NCI-H460 (cell line): Measurements from ENCODE around the gene IGFBP3. TPM values are rescaled to one million over a fixed set of nuclear protein-coding genes. Genes with fewer than 3 reads are reported as not detected.

Experiments used
- DNase-seq: peaks from one replicate; pipeline ENCODE4 v3.0.0-alpha.2; 2016; ENCODE audit warnings: low read depth; ENCODE audit errors: extremely low read depth
- total RNA-seq: library from RNA; depleted of rRNA; stranded (reverse); fragments of >200 nt; shearing (Covaris generic); gene quantifications from 2 replicates; pipeline ENCODE4 v1.2.3, GENCODE V29; 2014

Gene IGFBP3
- total RNA-seq, 1 experiment from 2014 or later = 336 TPM

GRCh38 chr7:45893374-45893995 is 27.6 kb downstream of the IGFBP3 start:
- no peak for DNase-seq

- no peak for DNase-seq
Observed at GRCh38 chr7:45892407-45893035, 28.6 kb downstream of the IGFBP3 start.

- no peak for DNase-seq
Observed at GRCh38 chr7:45891462-45892402, 29.3 kb downstream of the IGFBP3 start.

- DNase-seq = peak; percentile 47
Observed at GRCh38 chr7:45890902-45891461, 30.1 kb downstream of the IGFBP3 start.

- DNase-seq = no peak
Observed at GRCh38 chr7:45890125-45890901, 30.8 kb downstream of the IGFBP3 start.

- no peak for DNase-seq
Observed at GRCh38 chr7:45889367-45890067, 31.6 kb downstream of the IGFBP3 start.

GRCh38 chr7:45888993-45889366 is 32.1 kb downstream of the IGFBP3 start:
- no peak for DNase-seq

- no peak for DNase-seq
Observed at GRCh38 chr7:45888185-45888992, 32.7 kb downstream of the IGFBP3 start, which contains the start of gene IGFBP1. Gene IGFBP1, plus strand, starts transcription at chr7:45888488. Its CDS starts 165 bp downstream, at chr7:45888653.

GRCh38 chr7:45886931-45887667 is 34.0 kb downstream of the IGFBP3 start:
- no peak for DNase-seq

GRCh38 chr7:45885264-45885882 is 35.7 kb downstream of the IGFBP3 start:
- peak; percentile 55 for DNase-seq

- no peak for DNase-seq
Observed at GRCh38 chr7:45884136-45884535, 36.9 kb downstream of the IGFBP3 start.

GRCh38 chr7:45882465-45882810 is 38.6 kb downstream of the IGFBP3 start:
- no peak for DNase-seq

- DNase-seq = peak; percentile 69
Observed at GRCh38 chr7:45881759-45882464, 39.2 kb downstream of the IGFBP3 start.

GRCh38 chr7:45881280-45881758 is 39.8 kb downstream of the IGFBP3 start:
- DNase-seq = no peak

- DNase-seq = no peak
Observed at GRCh38 chr7:45880433-45880860, 40.6 kb downstream of the IGFBP3 start.

GRCh38 chr7:45878457-45879144 is 42.5 kb downstream of the IGFBP3 start:
- no peak for DNase-seq
